Activated CD8-positive, alpha-beta memory T cell treated with anti-CD3 and anti-CD28 coated beads for 4 hours (primary cell): ENCODE data around the gene KIF5A.
A peak's percentile ranks its signal among the peaks of the same experiment; 100 is the strongest.

ENCODE experiments used
- DNase-seq, 2 donors: peaks; one replicate each; pipeline ENCODE4 v3.0.0-alpha.2; 2020; ENCODE audit warnings: low read depth in 2 of 2

Gene KIF5A

GRCh38 chr12:57520053-57520818, 29.6 kb upstream of the KIF5A start, which contains the start of gene DDIT3:
Gene DDIT3, minus strand, starts transcription at chr12:57520514. Its CDS starts 3,108 bp downstream, at chr12:57517406.
- DNase-seq: peak; percentile 99 to 100

- no peak for DNase-seq
Observed at GRCh38 chr12:57521525-57522010, 28.3 kb upstream of the KIF5A start.

- peak; percentile 80 to 85 for DNase-seq
Observed at GRCh38 chr12:57522011-57522886, 27.6 kb upstream of the KIF5A start, which contains the start of gene MBD6. Gene MBD6, plus strand, starts transcription at chr12:57522824. Its CDS starts 1,480 bp downstream, at chr12:57524304.

- no peak for DNase-seq
Observed at GRCh38 chr12:57522887-57523705, 26.7 kb upstream of the KIF5A start.

- no peak for DNase-seq
Observed at GRCh38 chr12:57523706-57524614, 25.9 kb upstream of the KIF5A start.

GRCh38 chr12:57524814-57525614, 24.8 kb upstream of the KIF5A start:
- no peak for DNase-seq

- no peak for DNase-seq
Observed at GRCh38 chr12:57525615-57526383, 24.0 kb upstream of the KIF5A start.

- DNase-seq: no peak
Observed at GRCh38 chr12:57526477-57527126, 23.2 kb upstream of the KIF5A start.

GRCh38 chr12:57527184-57527583, 22.7 kb upstream of the KIF5A start:
- no peak for DNase-seq

GRCh38 chr12:57528176-57528575, 21.7 kb upstream of the KIF5A start:
- no peak for DNase-seq

- DNase-seq: no peak
Observed at GRCh38 chr12:57528831-57529555, 20.9 kb upstream of the KIF5A start.

- no peak for DNase-seq
Observed at GRCh38 chr12:57529831-57530230, 20.0 kb upstream of the KIF5A start.

GRCh38 chr12:57530396-57531142, 19.3 kb upstream of the KIF5A start:
- DNase-seq: no peak

GRCh38 chr12:57531836-57532235, 18.0 kb upstream of the KIF5A start:
- DNase-seq: no peak

- DNase-seq: no peak
Observed at GRCh38 chr12:57533108-57533507, 16.7 kb upstream of the KIF5A start.

- DNase-seq: no peak
Observed at GRCh38 chr12:57534250-57534649, 15.6 kb upstream of the KIF5A start.

- no peak for DNase-seq
Observed at GRCh38 chr12:57534991-57535543, 14.8 kb upstream of the KIF5A start.
